Gastrocnemius medialis (tissue), 4 donors: ENCODE measurements around the gene MARVELD1. TPM values are rescaled to one million over a fixed set of nuclear protein-coding genes. Genes with fewer than 3 reads are reported as not detected.

Experiments used
- ATAC-seq, 2 donors: fragments of 150-250 bp; one replicate each; pipeline ENCODE4 v1.9.1; 2016
- DNase-seq, 2 donors: peaks; one replicate each; pipeline ENCODE4 v3.0.0-alpha.2; 2019
- H3K27ac ChIP-seq, 4 donors: fragments of 200-600 bp; sonication (generic); 1 replicate in 1 of 4; 2 replicates in 3 of 4; pipeline ENCODE4 v1.5.1; 2016 to 2018; ENCODE audit warnings: mild to moderate bottlenecking in 2 of 4, moderate library complexity in 1 of 4
- H3K27me3 ChIP-seq, 3 donors: fragments of 200-600 bp; sonication (generic) in 2 of 3; 1 replicate in 1 of 3; 2 replicates in 2 of 3; pipeline versions ENCODE4 v1.5.1 to v1.6.0; 2016 to 2019; ENCODE audit warnings: mild to moderate bottlenecking in 1 of 3, moderate library complexity in 1 of 3
- H3K36me3 ChIP-seq, 2 donors: fragments of 200-600 bp; sonication (generic) in 1 of 2; one replicate each; pipeline ENCODE4 v1.5.1; 2017 to 2018
- H3K4me1 ChIP-seq, 2 donors: fragments of 200-600 bp; sonication (generic) in 1 of 2; one replicate each; pipeline ENCODE4 v1.5.1; 2016 to 2017; ENCODE audit warnings: mild to moderate bottlenecking in 2 of 2
- H3K4me3 ChIP-seq, 4 donors: fragments of 200-600 bp; sonication (generic) in 3 of 4; 1 replicate in 1 of 4; 2 replicates in 3 of 4; pipeline ENCODE4 v1.5.1; 2016 to 2019; ENCODE audit warnings: mild to moderate bottlenecking in 2 of 4
- H3K9me3 ChIP-seq, 3 donors: fragments of 200-600 bp; sonication (generic) in 2 of 3; 1 replicate in 1 of 3; 2 replicates in 2 of 3; pipeline ENCODE4 v1.5.1; 2016 to 2019
- POLR2A ChIP-seq, 2 donors: fragments of 450-650 bp; IDR thresholded peaks; one replicate each; pipeline ENCODE4 v1.6.1; 2017; ENCODE audit warnings: antibody characterized with exemption in 2 of 2, mild to moderate bottlenecking in 2 of 2, moderate library complexity in 2 of 2
- in situ Hi-C, 4 donors: fragments of 200-750 bp; cut with MboI; loops; one replicate each; pipeline versions ENCODE4 v1.15.0 to v1.8.0; 2017; ENCODE audit warnings: low sequenced_read_pairs in 4 of 4
- intact Hi-C: fragments of 100-400 bp; cut with DNase I; formaldehyde crosslinking; loops from one replicate; pipeline ENCODE4 v1.15.1; 2023; ENCODE audit warnings: low total_unique reads
- total RNA-seq, 4 donors: library from RNA; depleted of rRNA; stranded (reverse); fragments of >200 nt; gene quantifications; one replicate each; pipeline versions ENCODE4 v1.1.0 to v1.2.3, GENCODE V29; 2016
- TF ChIP-seq, protein P1 (sequence below), 5 experiments: fragments of 450-650 bp in 3 of 5; fragments of 200-600 bp in 2 of 5; sonication (generic) in 2 of 5; IDR thresholded peaks in 4 of 5; conservative IDR thresholded peaks in 1 of 5; 1 replicate in 4 of 5; 2 replicates in 1 of 5; pipeline ENCODE4 v1.5.1; 2016 to 2019; ENCODE audit warnings: antibody characterized with exemption in 5 of 5, mild to moderate bottlenecking in 3 of 5, moderate library complexity in 3 of 5

MARVELD1 gene
- total RNA-seq, result 1 to 10 TPM; 3.2 to 5.1 (median 3.9) TPM

DNA sequence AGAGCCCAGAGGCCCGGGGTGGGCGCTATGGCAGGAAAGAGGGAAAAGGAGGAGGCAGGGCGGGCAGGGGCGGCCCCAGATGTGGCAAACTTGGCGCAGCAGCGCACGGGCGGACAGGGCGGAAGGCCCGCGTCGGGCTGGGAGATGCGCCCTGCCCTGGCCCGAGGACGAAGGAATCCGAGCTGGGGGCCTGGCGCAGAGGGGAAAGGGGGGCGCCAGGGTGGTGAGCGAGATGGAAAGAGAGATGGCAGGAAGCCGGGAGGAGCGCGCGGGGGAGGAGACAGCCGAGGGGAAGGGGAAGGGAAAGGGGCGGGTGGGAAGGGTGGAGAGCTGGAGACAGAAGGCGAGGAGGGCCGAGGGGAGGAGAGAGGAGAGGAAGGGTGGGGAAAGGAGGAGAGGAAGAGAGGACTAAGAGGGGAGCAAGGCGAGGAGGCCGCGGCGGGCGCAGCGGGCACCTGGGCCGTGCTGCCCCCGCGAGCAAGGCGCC lies at the start of gene MARVELD1:
Gene MARVELD1 (plus strand): TSS at position 392 of the 487 bp plus-strand sequence. CDS start 147 bp downstream, outside the sequence.
- H3K4me1 ChIP-seq, result peaks cover 9 to 13% of the 10 kb centered on the region in 2 donors
- intact Hi-C loops (loop anchor here (5.0 kb wide), 1 partner anchor 36 kb away; no protein-coding TSS in a partner anchor), in situ Hi-C loops (no loop called here)
- ATAC-seq, result peak; percentile 45 to 51
- no peaks in the 10 kb centered on the region for H3K36me3 ChIP-seq
- DNase-seq, result peak; percentile 45 to 53
- H3K4me3 ChIP-seq, result peak within 1 kb of the TSS; percentile 57 to 91 (median 68)
- no peaks in the 10 kb centered on the region for H3K9me3 ChIP-seq
- H3K27me3 ChIP-seq, result peaks cover 6 to 13% (median 7%) of the 10 kb centered on the region in 3 donors
- H3K27ac ChIP-seq, result peak within 1 kb of the TSS; percentile 73 to 85 (median 78)
- TF ChIP-seq, protein P1, sequence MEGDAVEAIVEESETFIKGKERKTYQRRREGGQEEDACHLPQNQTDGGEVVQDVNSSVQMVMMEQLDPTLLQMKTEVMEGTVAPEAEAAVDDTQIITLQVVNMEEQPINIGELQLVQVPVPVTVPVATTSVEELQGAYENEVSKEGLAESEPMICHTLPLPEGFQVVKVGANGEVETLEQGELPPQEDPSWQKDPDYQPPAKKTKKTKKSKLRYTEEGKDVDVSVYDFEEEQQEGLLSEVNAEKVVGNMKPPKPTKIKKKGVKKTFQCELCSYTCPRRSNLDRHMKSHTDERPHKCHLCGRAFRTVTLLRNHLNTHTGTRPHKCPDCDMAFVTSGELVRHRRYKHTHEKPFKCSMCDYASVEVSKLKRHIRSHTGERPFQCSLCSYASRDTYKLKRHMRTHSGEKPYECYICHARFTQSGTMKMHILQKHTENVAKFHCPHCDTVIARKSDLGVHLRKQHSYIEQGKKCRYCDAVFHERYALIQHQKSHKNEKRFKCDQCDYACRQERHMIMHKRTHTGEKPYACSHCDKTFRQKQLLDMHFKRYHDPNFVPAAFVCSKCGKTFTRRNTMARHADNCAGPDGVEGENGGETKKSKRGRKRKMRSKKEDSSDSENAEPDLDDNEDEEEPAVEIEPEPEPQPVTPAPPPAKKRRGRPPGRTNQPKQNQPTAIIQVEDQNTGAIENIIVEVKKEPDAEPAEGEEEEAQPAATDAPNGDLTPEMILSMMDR (IDR thresholded peaks at IDR 0.05 in 4 of 5, conservative IDR thresholded peaks at IDR 0.05 in 1 of 5), result no peak
- TF ChIP-seq POLR2A (IDR thresholded peaks at IDR 0.05), result peak in 1 of 2 donors; percentile 26

- ATAC-seq, result no peak
These were observed 49.2 kb upstream of the MARVELD1 start for GRCh38 chr10:97664282-97664850.

DNA sequence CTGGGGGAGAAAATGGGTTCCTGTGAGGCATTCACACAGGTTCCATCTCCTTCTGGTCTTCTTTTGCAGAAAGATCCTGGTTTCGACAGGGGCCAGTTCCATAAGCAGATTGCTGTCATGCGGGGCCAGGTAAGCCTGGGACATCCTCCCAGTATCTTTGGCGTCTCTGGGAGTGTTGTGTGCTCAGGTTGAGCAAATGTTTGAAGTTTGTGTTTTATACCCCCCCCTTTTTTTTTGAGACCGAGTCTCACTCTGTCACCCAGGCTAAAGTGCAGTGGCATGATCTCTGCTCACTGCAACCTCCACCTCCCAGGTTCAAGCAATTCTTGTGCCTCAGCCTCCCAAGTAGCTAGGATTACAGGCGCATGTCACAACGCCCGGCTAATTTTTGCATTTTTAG lies 46.5 kb upstream of the MARVELD1 start:
- TF ChIP-seq POLR2A (IDR thresholded peaks at IDR 0.05), result no peak
- TF ChIP-seq, protein P1 (IDR thresholded peaks at IDR 0.05 in 4 of 5, conservative IDR thresholded peaks at IDR 0.05 in 1 of 5), result no peak
- peaks cover 0 to 65% of the 10 kb centered on the region in 2 donors for H3K36me3 ChIP-seq
- no peaks in the 10 kb centered on the region for H3K9me3 ChIP-seq
- no peak for ATAC-seq
- H3K27ac ChIP-seq, result no peak overlapping the region
- in situ Hi-C loops, result no loop called here
- no peaks in the 10 kb centered on the region for H3K27me3 ChIP-seq
- DNase-seq, result no peak
- no peak overlapping the region for H3K4me3 ChIP-seq
- no peaks in the 10 kb centered on the region for H3K4me1 ChIP-seq
- intact Hi-C loops, result no loop called here

More at GRCh38 chr10:97664282-97664850, 49.2 kb upstream of the MARVELD1 start:
- DNase-seq, result no peak
- Histone ChIP-seq H3K36me3 (peaks cover 0 to 72% of the 10 kb centered on the region in 2 donors), H3K4me3 (no peak overlapping the region), H3K9me3 (no peaks in the 10 kb centered on the region), H3K27me3 (no peaks in the 10 kb centered on the region), H3K27ac (no peak overlapping the region), H3K4me1 (no peaks in the 10 kb centered on the region)
- TF ChIP-seq, protein P1 (IDR thresholded peaks at IDR 0.05 in 4 of 5, conservative IDR thresholded peaks at IDR 0.05 in 1 of 5), result no peak
- no peak for TF ChIP-seq POLR2A (IDR thresholded peaks at IDR 0.05)
- intact Hi-C loops (no loop called here), in situ Hi-C loops (no loop called here)

DNA sequence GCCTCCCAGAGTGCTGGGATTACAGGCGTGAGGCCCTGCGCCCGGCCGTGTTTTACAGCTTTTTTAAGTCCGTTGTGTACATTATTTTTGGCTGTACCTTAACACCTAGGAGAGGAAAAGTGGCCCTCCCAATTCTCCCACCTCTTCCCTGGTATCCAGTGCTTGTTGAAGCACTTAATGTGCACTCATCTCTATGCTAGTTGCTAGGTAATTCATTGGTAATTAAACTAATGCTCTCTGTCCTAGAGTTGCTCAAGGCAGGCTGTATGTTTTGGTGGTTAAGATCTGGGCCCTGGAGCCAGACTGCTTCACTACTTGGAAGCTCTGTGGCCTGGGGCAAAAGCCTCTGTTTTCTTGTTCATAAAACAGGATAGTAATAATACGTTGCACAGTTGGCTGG lies 46.1 kb upstream of the MARVELD1 start:
- in situ Hi-C loops (no loop called here), intact Hi-C loops (no loop called here)
- TF ChIP-seq, protein P1 (IDR thresholded peaks at IDR 0.05 in 4 of 5, conservative IDR thresholded peaks at IDR 0.05 in 1 of 5), result no peak
- TF ChIP-seq POLR2A (IDR thresholded peaks at IDR 0.05), result no peak
- Histone ChIP-seq H3K4me3 (no peak overlapping the region), H3K27ac (no peak overlapping the region), H3K27me3 (no peaks in the 10 kb centered on the region), H3K9me3 (no peaks in the 10 kb centered on the region), H3K4me1 (no peaks in the 10 kb centered on the region), H3K36me3 (peaks cover 0 to 61% of the 10 kb centered on the region in 2 donors)
- ATAC-seq (no peak), DNase-seq (no peak)
